Measurements from ENCODE around the gene CFAP206. TPM values are rescaled to one million over a fixed set of nuclear protein-coding genes. Genes with fewer than 3 reads are reported as not detected.
"Not testable (repeated sequence)": the region's sequence is repeated elsewhere in the genome, so short reads cannot be mapped to it uniquely, and the experiment has no call there.

The CFAP206 gene
- total and polyA plus RNA-seq, 2 experiments from 2014 or later = not detected

GRCh38 chr6:87487555-87487954, 79.8 kb downstream of the CFAP206 start (continued):
- TF ChIP-seq ZNF462 (CRISPR knock-in tag; IDR thresholded peaks at IDR 0.05) (no peak), EZH2phosphoT487 (IDR thresholded peaks at IDR 0.05; ENCODE audit: unreplicated experiment) (no peak), REST (IDR thresholded peaks at IDR 0.05; ENCODE audit: unreplicated experiment) (no peak), JUNB (IDR thresholded peaks at IDR 0.05; ENCODE audit: unreplicated experiment) (no peak), ZNF114 (CRISPR knock-in tag; IDR thresholded peaks at IDR 0.05) (no peak), ETS1 (IDR thresholded peaks at IDR 0.05) (no peak), ZNF331 (CRISPR knock-in tag; IDR thresholded peaks at IDR 0.05; ENCODE audit: low read depth) (no peak), EZH2 (IDR thresholded peaks at IDR 0.05; ENCODE audit: low read depth, unreplicated experiment) (no peak)

GRCh38 chr6:87489326-87489725, 81.6 kb downstream of the CFAP206 start:
- Mint-ChIP-seq H3K36me3 (ENCODE audit: low read depth) (peaks cover 11% of the 10 kb centered on the region), H3K4me1 (peaks cover 12% of the 10 kb centered on the region; the same call in 2 of the 3 replicates)
- H3K9me3 Mint-ChIP-seq; DNase-seq (ENCODE audit: low spot score); ATAC-seq; H3F3A ChIP-seq (replicated peaks; ENCODE audit: low read depth); H3K27ac Mint-ChIP-seq; H3K4me3 Mint-ChIP-seq; H3K4me1 ChIP-seq (ENCODE audit: insufficient read depth); H3K27ac ChIP-seq (ENCODE audit: low read depth); H4K20me1 ChIP-seq (replicated peaks; ENCODE audit: insufficient read depth); H3K27me3 Mint-ChIP-seq (ENCODE audit: insufficient read depth, low read depth, poor library complexity); H3K9me2 ChIP-seq (ENCODE audit: insufficient read depth); H2AFZ ChIP-seq; H3K4me3 ChIP-seq; H3K36me3 ChIP-seq (ENCODE audit: insufficient read depth); H3K27me3 ChIP-seq (ENCODE audit: insufficient read depth); H3K79me2 ChIP-seq (replicated peaks; ENCODE audit: insufficient read depth); H3K4me2 ChIP-seq: not testable (repeated sequence)
